Measurements from ENCODE around the gene MTCL1.

The MTCL1 gene

DNA sequence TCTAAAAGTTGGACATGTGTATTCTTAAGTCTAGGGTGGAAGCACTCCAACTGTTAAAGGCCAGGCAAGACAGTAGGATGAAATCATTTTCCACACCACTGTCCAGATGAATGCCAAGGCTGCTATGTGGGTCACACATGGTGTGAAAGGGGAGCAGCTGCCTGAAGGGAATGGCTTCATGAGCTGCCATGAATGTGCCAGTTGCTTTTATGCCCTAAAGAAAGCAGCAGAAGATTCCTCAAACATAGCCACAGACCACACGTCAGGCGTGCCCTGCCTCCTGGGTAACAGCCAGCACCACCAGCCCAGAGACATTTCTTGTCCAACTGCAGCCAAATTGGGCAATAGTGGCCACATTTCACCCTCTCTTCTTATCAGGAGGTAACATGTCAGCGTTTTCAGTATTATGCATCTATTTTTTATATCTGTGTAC, 130.2 kb downstream of the MTCL1 start:
- FAIRE-seq (no peak), DNase-seq (ENCODE audit: insufficient read length, low spot score) (no peak)
- TF ChIP-seq, protein P1, sequence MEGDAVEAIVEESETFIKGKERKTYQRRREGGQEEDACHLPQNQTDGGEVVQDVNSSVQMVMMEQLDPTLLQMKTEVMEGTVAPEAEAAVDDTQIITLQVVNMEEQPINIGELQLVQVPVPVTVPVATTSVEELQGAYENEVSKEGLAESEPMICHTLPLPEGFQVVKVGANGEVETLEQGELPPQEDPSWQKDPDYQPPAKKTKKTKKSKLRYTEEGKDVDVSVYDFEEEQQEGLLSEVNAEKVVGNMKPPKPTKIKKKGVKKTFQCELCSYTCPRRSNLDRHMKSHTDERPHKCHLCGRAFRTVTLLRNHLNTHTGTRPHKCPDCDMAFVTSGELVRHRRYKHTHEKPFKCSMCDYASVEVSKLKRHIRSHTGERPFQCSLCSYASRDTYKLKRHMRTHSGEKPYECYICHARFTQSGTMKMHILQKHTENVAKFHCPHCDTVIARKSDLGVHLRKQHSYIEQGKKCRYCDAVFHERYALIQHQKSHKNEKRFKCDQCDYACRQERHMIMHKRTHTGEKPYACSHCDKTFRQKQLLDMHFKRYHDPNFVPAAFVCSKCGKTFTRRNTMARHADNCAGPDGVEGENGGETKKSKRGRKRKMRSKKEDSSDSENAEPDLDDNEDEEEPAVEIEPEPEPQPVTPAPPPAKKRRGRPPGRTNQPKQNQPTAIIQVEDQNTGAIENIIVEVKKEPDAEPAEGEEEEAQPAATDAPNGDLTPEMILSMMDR (IDR thresholded peaks at IDR 0.05; ENCODE audit: insufficient read depth, missing control alignments), result no peak

DNA sequence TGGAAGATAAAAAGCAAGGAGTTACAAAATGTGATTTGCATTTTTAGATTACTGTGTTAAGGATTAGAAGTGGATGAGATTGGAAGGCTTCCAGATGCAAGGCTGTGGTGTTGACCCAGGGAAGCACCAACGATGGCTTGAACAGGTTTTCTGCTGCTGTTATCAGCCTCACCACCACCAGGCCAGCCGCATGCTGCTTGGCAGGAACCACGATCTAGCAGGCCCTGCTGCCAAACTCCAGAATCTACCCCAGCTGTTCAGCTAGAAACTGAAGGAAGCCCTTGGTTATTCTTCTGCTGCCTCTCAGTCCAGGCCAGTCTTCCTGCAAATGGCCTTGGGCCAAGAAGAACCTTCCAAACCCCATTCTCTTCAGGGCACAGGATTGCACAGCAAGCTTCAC, 133.9 kb downstream of the MTCL1 start:
- no peak for DNase-seq (ENCODE audit: insufficient read length, low spot score)
- TF ChIP-seq, protein P1 (IDR thresholded peaks at IDR 0.05; ENCODE audit: insufficient read depth, missing control alignments), result no peak

DNA sequence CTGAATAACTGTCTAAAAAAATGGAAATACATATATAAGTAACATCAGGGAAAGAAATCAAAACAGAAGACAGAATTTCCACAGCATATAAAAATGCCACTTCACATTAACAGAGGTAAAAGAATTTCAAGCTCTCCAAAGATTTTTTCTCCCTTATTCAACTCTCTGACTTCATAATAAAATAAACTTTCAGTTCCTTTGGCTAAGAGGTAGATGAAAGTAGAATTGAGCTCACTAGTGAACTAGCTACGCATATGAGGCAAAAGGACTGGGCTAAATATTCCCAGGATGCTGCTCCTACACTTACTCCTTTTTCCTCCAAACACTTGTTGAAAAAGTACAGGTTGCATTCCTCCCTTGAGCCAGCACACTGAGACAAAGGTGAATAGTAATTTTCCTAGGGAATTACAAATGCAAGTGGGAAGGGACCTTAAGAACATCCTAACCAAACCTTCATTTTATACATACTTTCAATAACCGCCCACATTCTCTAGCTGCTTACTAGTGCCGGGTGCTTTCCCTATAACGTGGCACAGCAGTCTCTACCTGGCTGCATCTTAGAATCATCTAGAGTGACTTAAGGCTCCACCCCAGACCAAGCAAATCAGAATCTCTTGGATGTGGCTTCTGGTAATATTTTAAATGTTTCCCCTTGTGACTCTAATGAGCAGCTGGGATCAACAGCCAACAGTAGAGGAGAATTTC, 136.6 kb downstream of the MTCL1 start:
- FAIRE-seq (no peak), DNase-seq (ENCODE audit: insufficient read length, low spot score) (no peak)
- TF ChIP-seq, protein P1 (IDR thresholded peaks at IDR 0.05; ENCODE audit: insufficient read depth, missing control alignments), result no peak

More for the DNA sequence above, 133.9 kb downstream of the MTCL1 start:
- FAIRE-seq, result no peak

DNA sequence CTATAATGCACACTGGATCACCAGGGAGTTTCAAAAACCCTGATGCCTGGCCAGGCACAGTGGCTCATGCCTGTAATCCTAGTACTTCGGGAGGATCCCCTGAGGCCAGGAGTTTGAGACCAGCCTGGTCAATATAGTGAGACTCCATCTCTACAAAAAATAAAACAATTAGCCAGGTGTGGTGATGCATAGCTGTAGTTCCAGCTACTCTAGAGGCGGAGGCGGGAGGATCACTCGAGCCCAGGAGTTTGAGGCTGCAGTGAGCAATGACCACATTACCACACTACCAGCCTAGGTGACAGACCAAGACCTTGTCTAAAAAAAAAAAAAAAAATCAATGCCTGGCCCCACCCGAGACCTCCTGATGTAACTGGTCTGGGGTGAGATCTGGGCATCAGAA, 137.2 kb downstream of the MTCL1 start:
- no peak for FAIRE-seq
- TF ChIP-seq, protein P1 (IDR thresholded peaks at IDR 0.05; ENCODE audit: insufficient read depth, missing control alignments), result no peak
- DNase-seq (ENCODE audit: insufficient read length, low spot score), result no peak

DNA sequence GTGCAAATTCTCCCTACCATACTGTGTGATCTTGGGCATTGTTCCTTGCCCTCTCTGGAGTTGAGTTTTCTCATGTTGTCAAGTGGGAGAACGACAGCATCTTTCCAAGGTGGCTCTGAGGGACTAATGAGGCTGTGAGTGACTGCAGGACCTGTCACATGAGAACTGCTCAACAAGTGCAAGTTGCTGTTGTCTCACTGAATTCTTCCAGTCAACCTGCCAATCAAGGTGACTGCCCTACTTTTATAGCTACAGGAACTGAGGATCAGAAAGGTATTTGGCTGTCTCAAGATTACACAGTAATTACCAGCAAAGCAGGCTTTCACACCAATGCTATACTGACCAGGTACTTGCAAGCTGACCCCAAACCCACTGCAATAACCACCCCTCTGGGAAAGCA, 137.6 kb downstream of the MTCL1 start:
- TF ChIP-seq, protein P1 (IDR thresholded peaks at IDR 0.05; ENCODE audit: insufficient read depth, missing control alignments), result no peak
- DNase-seq (ENCODE audit: insufficient read length, low spot score) (no peak), FAIRE-seq (no peak)

DNA sequence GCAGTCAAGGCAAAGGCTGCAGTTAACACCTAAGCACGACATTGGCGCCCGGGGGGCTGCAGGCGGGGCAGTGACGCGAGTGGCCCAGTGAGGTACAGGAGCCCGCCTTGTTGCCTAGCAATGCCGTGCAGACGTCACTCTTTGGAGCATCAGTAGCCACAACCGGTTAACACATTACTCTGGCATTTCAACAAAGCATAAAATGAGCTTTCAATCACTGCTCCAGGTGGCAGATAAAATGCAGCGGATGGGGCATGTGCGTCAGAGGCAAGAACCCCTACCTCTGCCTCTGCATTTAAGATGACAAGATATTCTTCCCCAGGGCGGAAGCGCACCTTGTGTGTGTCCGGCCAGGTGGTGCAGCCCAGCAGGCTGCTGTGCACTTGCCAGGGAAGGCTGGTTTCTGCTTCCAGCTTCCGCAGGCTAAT, 139.4 kb downstream of the MTCL1 start:
- FAIRE-seq, result no peak

DNA sequence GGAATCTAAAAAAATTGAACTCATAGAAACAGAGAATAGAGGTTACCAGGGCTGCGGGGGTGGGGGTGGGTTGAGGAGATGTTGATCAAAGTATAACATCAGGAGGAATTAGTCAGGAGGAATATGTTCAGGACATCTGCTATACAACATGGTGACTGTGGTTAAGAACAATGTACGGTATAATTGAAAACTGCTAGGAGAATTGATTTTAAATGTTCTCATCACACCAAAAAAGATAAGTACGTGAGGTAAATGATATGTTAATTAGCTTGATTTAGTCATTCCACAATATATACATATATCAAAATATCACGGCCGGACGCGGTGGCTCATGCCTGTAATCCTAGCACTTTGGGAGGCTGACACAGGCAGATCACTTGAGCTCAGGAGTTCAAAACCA, 140.2 kb downstream of the MTCL1 start:
- TF ChIP-seq, protein P1 (IDR thresholded peaks at IDR 0.05; ENCODE audit: insufficient read depth, missing control alignments), result no peak
- no peak for FAIRE-seq

More for the DNA sequence above, 139.4 kb downstream of the MTCL1 start:
- TF ChIP-seq, protein P1 (IDR thresholded peaks at IDR 0.05; ENCODE audit: insufficient read depth, missing control alignments), result no peak
- no peak for DNase-seq (ENCODE audit: insufficient read length, low spot score)

More for the DNA sequence above, 140.2 kb downstream of the MTCL1 start:
- DNase-seq (ENCODE audit: insufficient read length, low spot score), result no peak
